CD4-positive, alpha-beta T cell treated with Interleukin-10 for 1 hour (primary cell): ENCODE data around the gene IPMK.

Source experiments
- DNase-seq: peaks from one replicate; pipeline ENCODE4 v3.0.0-alpha.2; 2020

Gene IPMK

GRCh38 chr10:58152673-58153263 is 114.9 kb downstream of the IPMK start:
- peak; percentile 15 for DNase-seq

- no peak for DNase-seq
Measured at GRCh38 chr10:58150290-58150689, 117.4 kb downstream of the IPMK start.

- no peak for DNase-seq
Measured at GRCh38 chr10:58143944-58144343, 123.8 kb downstream of the IPMK start.
